ENCODE results near the gene RBM6.

DNA sequence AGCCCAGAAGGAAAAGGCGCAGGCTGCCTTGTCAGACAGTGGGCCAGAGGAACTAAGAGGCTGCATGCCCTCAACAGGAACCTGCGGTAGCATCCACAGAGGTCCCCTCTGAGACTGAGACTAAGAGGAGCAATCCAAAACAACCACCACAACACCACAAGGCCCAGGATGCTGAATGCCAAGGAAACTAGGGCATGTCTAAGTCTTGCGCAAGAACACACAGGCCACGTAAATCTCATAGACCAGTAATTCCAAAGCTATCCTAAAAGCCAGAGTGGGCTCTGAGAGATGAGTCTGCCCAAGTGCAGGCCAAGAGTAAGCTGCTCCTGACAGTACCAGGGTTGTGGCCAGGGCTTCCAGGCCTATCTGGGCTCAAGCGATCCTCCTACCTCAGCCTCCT is 23.3 kb upstream of the RBM6 start:
- TF ChIP-seq POLR2AphosphoS5 (IDR thresholded peaks at IDR 0.05) (no peak), POLR2A (IDR thresholded peaks at IDR 0.05; ENCODE audit: low read depth) (no peak)
- TF ChIP-seq, protein P1, sequence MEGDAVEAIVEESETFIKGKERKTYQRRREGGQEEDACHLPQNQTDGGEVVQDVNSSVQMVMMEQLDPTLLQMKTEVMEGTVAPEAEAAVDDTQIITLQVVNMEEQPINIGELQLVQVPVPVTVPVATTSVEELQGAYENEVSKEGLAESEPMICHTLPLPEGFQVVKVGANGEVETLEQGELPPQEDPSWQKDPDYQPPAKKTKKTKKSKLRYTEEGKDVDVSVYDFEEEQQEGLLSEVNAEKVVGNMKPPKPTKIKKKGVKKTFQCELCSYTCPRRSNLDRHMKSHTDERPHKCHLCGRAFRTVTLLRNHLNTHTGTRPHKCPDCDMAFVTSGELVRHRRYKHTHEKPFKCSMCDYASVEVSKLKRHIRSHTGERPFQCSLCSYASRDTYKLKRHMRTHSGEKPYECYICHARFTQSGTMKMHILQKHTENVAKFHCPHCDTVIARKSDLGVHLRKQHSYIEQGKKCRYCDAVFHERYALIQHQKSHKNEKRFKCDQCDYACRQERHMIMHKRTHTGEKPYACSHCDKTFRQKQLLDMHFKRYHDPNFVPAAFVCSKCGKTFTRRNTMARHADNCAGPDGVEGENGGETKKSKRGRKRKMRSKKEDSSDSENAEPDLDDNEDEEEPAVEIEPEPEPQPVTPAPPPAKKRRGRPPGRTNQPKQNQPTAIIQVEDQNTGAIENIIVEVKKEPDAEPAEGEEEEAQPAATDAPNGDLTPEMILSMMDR (IDR thresholded peaks at IDR 0.05): no peak

Measured in esophagus muscularis mucosa (tissue), 3 donors.